GM18907 (cell line): ENCODE data around the gene KDM4B.
"Not testable (repeated sequence)": the region's sequence is repeated elsewhere in the genome, so short reads cannot be mapped to it uniquely, and the experiment has no call there.

Experiments used
- ATAC-seq: cut with Tn5 transposase; IDR thresholded peaks from one replicate; pipeline ENCODE4 v1.9.1; 2021; ENCODE audit warnings: mild to moderate bottlenecking, moderate library complexity; ENCODE audit not compliant: unreplicated experiment

Gene KDM4B

DNA sequence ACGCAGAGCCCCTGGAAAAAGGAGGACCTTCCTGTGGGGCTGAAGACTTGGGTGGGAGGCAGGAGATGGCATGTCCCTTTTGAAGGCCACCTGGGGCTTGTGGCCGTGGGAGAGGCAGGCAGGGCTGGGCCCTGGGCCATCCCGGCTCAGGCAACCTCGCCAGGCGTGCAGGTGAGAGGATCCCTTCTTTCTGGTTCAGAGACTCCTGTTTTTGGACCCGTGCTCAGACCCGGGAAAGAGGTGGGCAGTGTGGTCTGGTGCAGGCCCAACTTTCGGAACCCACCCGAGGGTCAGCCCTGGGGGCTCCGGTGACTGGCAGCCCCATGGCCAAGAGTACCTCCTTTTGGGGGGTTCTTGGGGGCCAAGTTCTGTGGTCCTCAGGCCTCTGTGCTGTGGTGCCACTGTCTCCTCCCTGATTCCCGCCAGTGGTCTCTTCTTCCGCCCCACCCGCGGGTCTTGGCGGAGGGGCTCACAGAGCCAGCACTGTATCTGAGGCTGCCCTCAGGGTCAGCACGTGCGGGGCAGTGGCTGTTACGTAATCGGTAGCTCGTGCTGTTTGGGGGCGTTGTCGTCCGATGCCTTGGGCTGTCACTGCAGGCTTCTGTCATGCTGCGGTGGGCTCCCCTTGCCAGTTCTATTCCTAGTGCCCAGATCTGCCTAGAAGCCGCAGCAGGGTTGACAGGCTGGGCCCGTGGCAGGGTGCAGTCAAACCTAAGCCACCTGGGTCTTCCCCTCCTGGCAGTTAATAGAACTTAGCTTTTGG lies 42.7 kb downstream of the KDM4B start:
- ATAC-seq: no peak

DNA sequence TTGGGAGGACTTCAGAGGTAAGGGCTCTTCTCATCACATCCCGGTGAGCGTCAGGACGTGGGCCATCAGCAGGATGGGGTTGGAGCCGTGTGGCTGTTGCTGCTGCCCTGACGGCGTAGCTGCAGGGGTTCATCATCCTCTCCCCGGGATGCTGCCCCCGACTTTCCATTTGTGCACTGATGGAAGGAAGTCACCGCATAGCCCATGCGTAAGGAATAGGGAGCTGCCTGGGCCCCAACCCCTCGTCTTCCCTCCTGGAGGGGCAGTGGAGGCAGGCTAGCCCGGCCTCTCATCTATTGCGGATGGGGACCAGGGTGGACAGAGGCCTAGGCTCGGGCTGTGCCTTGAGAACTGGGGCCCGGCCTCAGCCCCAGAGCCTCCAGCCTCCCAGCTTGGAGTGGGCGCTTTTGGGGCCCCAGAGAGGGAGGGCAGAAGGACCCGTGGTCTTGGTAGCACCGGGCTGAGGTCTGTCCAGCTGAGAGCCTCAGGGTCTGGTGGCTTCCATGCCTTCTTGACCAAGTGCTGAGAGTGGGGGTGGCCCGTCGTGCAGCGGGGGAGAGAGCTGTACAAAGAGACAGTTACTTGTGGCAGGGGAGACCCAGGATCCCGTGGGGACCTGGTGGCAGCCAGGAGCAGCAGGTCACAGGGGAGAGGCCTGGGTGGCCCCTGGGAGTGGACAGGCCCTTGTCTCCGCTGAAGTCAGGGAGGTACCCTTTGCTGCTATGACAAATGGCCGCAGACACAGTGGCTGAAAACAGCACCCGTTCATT lies 44.0 kb downstream of the KDM4B start:
- ATAC-seq: no peak

DNA sequence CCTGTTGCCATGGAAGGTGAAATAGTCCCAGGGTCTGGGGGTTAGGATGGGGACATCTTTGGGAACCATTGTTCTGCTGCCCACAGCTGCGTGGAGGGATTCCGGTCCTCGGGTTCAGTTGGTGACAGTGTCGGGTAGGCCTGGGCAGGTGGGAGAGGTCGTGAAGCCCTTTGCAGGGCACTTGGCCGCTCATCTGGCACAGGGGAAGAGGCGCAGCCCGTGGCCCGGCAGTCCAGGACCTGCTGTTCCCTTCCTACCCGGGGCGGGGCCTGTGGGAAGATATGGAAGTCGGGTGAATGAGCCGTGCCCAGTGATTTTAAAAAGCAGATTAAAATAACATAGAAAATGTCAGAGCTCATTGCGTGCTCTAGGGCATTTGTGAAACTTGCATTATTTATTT lies 44.8 kb downstream of the KDM4B start:
- no peak for ATAC-seq

DNA sequence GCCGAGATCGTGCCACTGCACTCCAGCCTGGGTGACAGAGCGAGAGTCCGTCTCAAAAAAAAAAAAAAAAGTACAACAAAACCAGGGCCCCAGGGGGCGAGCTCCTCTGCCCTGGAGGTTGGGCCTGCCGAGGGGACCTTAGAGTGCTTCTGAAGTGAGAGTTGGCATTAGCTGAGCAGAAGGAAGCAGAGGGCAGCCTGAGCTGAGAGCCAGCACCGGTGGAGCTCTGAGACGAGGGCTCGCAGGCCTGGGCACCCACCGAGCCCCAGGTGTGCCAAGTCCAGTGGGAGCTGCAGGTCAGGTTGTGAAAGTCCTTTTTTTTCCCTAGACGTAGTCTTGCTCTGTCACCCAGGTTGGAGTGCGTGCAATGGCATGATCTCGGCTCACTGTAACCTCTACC lies 46.0 kb downstream of the KDM4B start:
- ATAC-seq: no peak

DNA sequence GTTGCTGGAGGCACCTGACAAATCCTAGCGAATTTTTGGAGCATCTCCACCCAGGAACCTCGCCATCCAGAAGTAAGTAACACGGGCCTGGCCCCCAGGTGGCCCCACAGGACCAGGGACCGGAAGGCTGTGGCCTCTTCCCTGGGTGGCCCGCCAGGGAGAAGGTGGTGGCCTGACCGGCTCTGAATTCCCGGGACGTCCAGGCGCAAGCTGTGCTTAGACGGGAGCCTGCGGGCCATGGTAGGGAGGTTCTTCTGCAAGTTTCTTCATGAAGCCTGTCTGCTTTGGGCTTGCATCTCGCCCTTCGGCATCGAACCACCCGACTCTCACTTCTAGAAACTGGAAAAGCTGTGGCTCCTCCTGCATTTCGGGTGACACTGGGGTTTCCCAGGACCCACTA lies 47.4 kb downstream of the KDM4B start:
- no peak for ATAC-seq

DNA sequence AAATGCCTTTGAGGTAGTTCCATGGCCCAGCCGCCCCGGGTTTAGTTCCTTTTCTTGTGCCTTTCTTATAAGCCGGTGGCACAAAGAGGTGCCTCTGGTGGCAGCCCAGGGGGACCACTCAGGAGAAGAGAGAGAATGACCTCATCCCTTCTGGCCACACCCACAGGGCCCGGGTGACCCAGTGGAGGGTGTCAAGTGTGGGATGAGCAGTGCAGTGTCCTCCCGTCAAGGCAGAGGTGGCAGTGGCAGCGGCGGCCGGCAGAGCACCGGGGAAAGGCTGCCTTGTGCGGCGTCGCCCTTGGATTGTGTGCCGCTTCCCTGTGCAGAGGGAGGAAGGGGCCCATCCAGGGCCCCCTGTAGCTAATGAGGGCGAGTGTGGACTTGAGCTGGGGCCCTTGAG lies 47.9 kb downstream of the KDM4B start:
- ATAC-seq: no peak

DNA sequence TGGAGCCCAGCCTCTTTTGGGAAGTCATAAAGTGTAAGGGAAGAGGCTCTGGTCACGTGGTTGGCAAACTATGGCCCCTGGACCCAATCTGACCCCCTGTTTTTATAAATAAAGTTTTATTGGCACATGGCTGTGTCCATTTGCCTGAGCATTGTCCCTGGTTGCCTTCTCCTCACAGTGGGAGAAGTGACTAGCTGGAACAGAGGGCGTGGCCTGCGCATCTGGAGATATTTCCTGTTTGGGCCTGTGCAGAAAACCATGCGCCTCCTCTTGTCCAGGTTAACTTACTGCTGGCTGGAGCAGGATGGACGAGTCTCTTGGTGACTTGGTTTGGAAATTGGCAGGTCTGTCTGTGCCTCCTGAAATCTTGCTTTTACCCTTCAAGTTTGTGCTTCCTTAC lies 48.3 kb downstream of the KDM4B start:
- no peak for ATAC-seq

DNA sequence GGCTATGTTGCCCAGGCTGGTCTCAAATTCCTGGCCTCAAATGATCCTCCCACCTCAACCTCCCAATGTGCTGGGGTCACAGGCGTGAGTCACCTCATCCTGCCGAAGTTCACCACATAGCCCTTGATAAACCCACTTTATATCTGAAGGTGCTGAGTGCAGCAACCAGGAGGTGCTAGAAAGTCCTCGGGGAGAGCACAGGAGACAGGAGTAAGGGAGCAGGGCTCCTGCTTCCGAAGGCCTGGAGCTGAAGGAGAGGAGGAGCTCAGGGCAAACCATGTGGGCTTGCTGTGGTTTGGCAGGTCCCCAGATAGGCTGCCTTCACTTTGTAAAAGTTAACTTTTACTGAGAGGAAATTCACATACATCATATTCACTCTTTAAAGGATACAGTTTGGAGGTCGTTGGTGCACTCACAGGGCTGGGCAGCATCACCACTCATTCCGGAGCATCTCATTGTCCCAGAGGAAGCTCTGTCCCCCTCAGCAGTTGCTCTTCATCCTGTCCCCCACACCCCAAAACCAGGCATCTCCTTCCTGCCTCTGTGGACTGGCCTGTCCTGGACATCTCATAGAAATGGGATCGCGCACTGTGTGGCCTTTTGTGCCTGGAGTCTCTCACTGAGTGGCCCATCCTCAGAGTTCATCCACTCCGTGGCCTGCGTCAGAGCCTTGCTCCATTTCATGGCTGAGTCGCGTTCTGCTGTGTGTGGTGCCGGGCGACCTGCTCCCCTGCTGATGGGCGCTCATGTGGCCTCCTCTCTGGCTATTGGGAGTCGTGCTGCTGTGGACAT lies 49.5 kb downstream of the KDM4B start:
- no peak for ATAC-seq

DNA sequence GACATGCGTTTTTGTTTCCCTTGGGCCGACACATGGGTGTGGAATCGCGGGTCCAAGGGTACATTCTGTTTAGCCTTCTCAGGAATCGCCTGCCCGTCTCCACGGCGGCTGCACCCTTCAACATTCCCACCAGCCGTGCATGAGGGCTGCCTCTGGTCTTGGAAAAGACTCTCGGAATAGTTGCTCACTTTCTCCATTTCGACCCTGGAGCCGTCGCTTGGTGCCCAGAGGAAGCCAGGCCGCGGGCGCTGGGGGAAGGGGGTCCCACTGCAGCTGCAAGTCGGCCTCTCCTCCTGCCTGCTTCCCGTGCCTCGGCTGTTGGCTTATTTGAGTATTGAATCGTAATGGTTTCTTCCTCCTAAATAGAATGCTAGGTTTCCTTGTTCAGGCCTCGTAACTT lies 51.5 kb downstream of the KDM4B start:
- no peak for ATAC-seq

DNA sequence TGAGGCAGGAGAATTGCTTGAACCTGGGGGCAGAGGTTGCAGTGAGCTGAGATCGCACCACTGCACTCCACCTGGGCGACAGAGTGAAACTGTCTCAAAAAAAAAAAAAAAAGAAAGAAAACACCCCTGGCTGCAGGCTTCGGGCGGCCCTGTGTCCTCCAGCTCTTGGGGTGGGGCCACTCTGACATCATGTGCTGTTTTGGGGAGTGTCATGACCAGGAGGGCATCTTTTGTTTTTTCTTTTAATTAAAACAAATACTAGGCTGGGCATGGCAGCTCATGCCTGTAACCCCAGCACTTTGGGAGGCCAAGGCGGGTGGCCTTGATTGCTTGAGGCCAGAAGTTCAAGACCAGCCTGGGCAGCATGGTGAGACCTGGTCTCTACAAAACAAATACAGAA lies 52.1 kb downstream of the KDM4B start:
- ATAC-seq: no peak

DNA sequence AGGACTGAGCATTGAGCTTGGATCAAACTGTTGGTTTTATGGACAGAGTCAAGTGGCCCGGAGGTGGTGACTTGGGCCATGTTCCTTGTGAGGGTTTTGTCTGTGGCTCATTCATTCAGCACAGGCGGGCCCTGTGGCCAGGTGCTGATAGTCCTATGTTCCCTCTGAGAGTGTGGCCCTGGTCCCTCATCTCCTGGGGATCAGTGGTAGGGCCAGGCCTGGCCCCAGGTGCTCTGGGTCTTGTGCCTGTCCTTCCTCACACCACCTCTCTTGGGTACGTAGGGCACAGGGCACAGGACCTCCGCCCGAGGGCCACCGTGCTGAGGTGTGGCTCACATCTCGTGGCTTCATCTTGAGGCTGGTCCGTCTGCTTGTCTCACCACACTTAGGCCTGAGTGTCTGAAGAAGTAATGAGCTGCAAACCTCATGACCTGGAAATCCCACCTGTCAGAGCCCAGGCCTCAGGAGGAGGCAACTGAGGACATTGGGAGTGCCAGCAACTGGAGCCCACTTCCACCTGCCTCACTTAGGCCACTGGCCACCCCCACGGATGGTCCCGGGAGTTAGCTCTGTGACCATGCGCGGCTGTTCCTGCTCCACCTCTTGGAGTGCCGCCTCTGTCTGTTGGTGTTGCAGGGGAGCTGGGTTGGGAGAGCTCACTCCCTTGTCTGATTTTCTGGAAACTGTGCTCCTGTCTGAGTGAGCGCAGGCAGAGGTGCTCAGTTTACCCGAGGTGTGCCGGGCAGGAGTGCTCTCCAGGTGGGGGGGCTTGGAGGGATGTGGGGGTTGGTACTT lies 53.4 kb downstream of the KDM4B start:
- no peak for ATAC-seq

DNA sequence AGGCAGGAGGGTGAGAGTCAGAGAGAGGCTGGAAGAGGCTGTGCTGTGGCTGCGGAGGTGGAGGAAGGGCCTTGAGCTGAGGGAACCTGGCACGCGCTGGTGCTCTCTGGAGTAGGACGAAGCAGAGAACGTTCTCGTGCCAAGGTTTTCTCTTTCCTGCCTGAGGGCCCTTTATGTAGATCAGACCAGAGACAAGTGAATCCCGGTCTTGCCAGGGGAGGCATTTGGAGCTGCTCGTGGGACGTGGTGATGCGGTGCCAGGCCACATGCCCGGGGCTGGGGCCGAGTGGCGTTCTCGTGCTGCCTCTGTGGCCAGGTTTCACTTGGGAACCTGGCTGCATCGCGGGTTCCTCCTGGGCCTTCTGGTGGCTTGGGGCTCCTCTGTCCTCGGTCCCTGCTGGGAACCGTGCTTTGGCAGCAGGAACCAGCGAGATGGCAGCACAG lies 54.2 kb downstream of the KDM4B start:
- no peak for ATAC-seq

DNA sequence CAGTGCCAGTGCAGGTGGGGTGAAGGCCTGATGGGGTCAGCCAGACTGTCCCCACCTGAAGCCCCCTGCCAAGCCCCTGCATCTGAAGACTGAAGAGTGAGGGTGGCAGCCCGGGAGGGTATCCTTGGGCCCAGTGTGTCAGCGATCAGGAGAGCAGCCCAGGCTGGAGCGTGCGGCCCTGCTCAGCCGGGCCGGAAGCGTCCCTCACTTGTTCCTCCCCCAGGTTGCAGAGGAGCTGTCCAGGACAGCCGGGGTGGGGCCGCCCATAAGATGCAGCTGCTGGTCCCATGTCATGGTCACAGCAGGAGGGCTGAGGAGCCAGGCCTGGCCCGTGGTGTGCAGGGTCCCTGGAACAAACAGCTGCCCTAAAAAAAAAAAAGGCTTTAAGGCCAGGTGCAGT lies 55.4 kb downstream of the KDM4B start:
- no peak for ATAC-seq

DNA sequence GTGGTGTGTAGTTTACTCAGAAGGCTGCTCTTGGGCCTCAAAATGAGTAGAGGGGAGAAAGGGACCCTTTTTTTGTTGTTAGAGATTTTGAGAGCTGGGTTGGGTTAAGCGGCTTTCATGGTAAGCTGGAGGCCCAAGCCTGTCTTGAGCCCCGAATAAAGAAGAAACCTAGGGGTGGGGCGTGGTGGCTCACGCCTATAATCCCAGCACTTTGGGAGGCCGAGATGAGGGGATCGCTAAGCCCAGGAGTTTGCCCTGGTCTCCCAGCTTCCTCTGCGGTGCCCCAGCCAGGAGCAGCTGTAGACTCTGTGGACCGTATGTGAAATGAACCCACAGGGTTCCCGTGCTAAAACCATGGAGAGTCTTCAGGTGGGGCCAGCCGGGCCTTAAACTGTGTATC lies 56.1 kb downstream of the KDM4B start:
- no peak for ATAC-seq

DNA sequence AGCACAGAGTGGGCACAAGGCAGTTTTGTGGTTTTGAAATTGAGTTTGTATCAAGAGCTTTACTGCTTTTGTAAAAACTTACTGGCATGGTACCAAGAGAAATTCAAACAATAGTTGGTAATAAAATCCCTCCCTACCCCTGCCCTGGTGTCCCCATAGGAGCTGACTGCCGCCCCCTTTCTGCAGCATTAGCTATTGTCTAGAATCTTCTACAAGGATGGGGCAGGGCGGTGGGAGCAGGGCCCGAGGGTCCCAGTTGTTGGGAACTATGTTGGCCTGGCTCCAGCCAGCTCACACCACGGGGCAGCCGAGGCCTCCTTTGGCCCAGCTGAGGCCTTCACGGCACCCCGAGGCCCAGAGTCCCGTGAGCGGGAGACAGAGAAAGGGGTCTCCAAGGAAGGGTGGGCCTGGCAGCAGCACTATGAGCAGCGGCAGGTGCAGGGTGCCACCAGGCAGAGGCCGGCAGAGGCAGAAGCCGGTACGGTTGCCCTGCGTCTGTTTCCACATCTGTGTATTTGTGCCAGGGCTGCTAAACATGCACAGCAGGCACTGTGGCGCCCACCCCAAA lies 57.9 kb downstream of the KDM4B start:
- ATAC-seq: no peak

DNA sequence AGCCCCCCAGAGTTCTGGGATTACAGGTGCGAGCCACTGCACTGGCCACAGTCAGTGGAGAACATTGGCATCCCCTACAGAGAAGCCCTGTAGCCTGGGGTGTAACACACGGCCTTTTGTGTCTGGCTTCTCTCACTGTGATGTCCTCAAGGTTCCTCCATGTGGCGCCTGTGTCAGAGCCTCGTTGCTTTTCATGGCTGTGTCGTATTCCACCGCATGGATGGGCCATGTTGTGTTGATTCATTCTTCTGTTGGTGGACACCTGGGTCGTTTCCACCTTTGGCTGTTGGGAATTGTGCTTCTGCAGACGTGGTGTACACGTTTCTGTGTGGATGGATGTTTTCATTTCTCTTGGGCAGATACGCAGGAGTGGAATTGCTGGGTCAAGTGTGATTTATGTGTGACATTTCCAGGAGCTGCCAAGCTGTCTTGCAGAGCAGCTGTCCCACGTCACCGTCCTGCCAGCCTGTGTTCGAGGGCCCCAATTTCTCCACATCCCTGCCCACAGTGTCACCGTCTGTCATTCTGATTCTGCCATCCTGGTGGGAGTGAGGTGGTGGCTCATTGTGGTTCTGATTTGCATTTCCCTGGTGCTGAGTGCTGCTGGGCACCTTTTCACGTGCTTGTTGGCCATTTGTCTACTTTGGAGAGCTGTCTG lies 59.4 kb downstream of the KDM4B start:
- no peak for ATAC-seq

DNA sequence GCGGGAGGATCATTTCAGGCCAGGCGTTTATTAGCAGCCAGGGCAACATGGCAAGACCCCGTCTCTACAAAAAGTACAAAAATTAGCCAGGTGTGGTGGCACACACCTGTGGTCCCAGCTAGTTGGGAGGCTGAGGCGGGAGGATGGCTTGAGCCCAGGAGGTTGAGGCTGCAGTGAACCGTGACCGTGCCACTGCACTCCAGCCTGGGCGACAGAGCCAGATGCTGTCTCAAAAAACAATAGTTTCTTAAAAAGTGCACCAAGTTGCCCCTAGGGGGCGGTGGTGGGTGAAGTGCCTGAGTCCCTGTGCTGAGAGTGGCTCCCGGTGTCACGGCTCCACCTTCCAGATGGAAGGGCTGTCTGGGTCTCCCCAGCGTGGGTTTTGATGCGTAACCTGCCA lies 60.7 kb downstream of the KDM4B start:
- not testable (repeated sequence) for ATAC-seq

DNA sequence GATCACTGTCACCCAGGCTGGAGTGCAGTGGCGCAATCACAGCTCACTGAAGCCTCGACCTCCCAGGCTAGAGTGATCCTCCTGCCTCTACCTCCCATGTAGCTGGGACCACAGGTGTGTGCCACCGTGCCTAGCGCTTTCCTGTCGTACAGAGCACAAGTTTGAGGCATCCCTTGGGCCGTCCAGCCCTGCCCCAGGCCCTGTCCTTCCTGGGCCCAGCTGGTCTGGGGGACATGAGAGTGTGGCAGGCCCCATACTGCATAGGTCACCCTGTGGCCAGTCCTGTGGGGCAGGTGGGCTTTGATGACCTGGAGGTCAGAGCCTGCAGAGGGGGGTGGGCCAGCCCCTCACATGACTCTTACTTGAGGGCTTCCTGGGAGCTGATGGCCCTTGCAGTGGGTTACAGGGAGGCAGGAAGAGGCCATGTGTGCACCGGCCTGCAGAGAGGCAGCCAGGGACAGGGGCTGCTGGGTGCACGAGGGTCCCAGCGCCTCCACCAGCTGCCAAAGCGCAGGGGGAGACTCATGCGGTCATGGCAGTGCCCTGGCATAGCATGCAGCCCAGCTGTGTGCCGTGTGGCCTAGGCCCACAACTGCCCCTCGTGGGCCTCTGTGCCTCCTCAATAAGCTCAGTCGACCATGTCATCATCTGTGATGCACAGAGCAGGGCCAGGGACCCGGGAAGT lies 61.4 kb downstream of the KDM4B start:
- ATAC-seq: no peak

DNA sequence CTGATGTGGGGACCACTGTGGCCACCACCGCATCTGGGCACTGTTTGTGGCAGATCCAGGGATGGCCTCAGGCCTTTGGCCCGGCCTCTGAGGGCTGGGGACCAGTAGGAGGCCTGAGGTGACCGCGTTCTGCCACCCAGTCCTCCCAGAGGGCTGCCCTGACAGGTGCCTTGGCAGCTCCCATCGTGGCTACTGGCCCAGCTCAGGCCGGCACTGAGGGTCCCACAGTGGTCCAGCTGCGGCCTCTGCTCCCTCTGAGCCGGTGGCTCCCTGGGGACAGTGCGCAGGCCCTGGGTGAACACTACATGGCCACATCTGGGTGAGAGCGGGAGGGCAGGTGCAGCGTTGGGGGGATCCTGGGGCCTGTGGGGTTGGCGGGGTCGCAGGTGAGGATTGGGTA lies 61.9 kb downstream of the KDM4B start:
- no peak for ATAC-seq
